Loucy (cell line): ENCODE measurements around the gene DIO3.

ENCODE experiments used
- EZH2phosphoT487 ChIP-seq: fragments of 200-600 bp; IDR thresholded peaks from 2 replicates; pipeline ENCODE4 v1.6.1; 2018; ENCODE audit warnings: antibody characterized with exemption, mild to moderate bottlenecking, moderate library complexity, borderline replicate concordance
- TF ChIP-seq, protein P1 (sequence below): fragments of 200-600 bp; sonication (generic); conservative IDR thresholded peaks from 2 replicates; pipeline ENCODE4 v1.5.1; 2014; ENCODE audit warnings: mild to moderate bottlenecking, antibody characterized with exemption, low read length

- TF ChIP-seq, protein P1, sequence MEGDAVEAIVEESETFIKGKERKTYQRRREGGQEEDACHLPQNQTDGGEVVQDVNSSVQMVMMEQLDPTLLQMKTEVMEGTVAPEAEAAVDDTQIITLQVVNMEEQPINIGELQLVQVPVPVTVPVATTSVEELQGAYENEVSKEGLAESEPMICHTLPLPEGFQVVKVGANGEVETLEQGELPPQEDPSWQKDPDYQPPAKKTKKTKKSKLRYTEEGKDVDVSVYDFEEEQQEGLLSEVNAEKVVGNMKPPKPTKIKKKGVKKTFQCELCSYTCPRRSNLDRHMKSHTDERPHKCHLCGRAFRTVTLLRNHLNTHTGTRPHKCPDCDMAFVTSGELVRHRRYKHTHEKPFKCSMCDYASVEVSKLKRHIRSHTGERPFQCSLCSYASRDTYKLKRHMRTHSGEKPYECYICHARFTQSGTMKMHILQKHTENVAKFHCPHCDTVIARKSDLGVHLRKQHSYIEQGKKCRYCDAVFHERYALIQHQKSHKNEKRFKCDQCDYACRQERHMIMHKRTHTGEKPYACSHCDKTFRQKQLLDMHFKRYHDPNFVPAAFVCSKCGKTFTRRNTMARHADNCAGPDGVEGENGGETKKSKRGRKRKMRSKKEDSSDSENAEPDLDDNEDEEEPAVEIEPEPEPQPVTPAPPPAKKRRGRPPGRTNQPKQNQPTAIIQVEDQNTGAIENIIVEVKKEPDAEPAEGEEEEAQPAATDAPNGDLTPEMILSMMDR: no peak
- no peak for TF ChIP-seq EZH2phosphoT487
Measured at GRCh38 chr14:101529079-101529478, 32.2 kb upstream of the DIO3 start.
